GM21423 (cell line): ENCODE results near the gene PCCA.
"Not testable (repeated sequence)": the region's sequence is repeated elsewhere in the genome, so short reads cannot be mapped to it uniquely, and the experiment has no call there.

Experiments used
- ATAC-seq: cut with Tn5 transposase; IDR thresholded peaks from one replicate; pipeline ENCODE4 v1.9.1; 2021; ENCODE audit warnings: mild to moderate bottlenecking, moderate library complexity; ENCODE audit not compliant: unreplicated experiment

Gene PCCA

GRCh38 chr13:100138859-100139491, 50.1 kb downstream of the PCCA start:
- ATAC-seq: no peak

DNA sequence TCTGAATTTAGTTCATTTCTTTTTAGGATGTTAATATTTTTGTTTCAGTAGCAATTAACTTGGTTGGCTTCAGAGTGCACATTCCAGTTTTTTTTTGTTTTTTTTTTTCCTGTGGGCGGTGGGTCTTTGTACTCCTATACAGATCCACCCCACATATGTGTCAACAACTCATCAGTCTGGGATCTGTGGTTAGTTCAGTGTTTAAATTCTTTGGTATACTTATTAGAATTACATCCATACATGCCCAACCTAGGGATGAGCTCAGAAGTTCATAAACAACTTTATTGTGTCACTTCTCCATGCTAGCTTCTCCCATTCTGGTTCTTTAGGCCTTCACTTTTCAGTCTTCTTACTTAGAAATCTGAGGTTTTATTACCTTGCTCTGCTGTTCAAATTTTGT, 50.9 kb downstream of the PCCA start:
- ATAC-seq: no peak

- ATAC-seq: no peak
Measured at GRCh38 chr13:100140441-100140840, 51.5 kb downstream of the PCCA start.

DNA sequence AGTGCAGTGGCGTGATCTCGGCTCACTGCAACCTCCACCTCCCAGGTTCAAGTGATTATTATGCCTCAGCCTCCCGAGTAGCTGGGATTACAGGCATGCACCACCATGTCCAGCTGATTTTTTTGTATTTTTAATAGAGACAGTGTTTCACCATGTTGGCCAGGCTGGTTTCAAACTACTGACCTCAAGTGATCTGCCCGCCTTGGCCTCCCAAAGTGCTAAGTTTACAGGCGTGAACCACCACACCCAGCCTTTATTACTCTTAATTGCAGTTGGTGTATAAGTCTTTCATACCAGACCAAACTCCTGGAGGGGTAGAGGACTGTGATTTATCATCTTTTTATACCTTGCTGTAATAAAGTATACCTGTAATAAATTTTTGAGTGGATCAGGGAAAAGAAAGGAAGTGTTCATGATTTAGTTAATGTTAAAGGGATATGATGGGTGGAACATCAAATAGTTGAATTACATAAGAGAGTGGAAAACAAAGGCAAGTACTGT, 52.6 kb downstream of the PCCA start:
- ATAC-seq: not testable (repeated sequence)

DNA sequence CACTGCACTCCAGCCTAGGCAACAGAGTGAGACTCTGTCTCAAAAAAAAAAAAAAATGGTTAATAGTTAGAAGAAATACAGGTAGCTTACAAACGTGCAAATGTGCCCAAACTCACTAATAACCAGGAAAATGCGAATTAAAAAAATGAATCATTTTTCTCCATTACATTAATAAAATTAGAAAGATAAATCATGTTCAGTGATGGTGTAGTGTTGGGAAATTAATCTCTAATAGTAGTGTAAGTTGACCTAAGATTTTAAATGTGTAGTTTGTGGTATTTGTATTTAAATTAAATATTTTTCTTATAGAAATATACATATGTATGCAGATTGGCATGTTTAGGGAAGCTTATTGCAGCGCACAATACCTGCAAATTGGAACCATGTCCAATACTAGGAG, 57.6 kb downstream of the PCCA start:
- ATAC-seq: no peak

DNA sequence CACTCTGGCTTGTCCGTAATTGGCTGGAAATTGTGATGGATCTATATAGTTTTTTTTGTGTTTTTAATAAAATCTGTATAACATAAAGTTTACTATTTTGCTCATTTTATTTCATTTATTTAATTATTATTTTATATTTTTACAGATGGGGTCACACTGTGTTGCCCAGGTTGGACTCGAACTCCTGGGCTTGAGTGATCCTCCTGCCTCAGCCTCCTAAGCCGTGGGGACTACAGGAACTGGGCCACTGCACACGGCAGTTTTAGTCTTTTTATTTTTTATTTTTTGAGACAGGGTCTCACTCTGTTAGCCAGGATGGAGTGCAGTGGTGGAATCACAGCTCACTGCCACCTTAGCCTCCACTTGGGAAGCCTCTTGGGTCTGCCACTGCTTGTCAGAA, 58.9 kb downstream of the PCCA start:
- no peak for ATAC-seq

GRCh38 chr13:100148422-100148821, 59.5 kb downstream of the PCCA start:
- no peak for ATAC-seq

GRCh38 chr13:100149389-100149788, 60.5 kb downstream of the PCCA start:
- no peak for ATAC-seq

GRCh38 chr13:100150711-100151110, 61.8 kb downstream of the PCCA start:
- ATAC-seq: not testable (repeated sequence)

DNA sequence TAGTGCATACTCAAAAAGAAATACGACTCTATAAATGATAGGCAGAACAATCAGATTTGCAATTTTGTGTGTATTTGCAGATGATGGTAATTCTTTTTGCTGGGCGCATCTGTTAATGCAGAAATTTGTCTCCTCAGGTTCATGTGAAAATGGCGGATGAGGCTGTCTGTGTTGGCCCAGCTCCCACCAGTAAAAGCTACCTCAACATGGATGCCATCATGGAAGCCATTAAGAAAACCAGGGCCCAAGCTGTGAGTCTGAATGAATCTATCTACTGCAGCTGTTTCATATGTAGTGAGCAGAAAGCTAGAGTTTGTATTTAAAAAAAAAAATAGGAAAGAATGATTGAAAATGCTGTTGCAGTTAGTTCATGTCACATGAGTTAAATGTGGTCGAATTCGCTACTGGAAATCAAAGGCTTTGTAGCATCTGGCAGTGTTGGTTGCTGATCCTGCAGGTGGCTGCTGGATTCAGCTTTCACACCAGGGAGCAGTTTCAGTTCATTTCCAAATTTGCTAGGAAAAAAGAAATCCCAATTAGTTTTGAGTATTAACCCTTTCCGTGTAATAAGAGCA, 66.0 kb downstream of the PCCA start:
- ATAC-seq: no peak

- ATAC-seq: no peak
Measured at GRCh38 chr13:100156788-100157187, 67.9 kb downstream of the PCCA start.

DNA sequence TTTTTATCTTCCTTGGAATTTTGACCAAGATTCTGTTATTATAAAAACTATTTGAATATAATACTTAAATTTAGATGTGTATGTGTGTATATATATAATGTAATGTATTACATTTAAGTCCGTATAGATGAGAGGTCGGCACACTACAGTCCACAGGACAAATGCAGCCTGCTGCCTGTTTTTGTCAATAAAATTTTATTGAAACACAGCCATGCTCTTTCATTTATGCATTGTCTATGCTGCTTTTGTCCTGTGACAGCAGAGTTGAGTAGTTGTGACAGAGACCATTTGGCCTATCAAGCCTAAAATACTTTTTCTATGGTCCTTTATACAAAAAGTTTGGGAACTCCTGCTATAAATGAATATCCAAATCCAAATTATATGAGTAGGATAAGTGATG, 69.7 kb downstream of the PCCA start:
- no peak for ATAC-seq

- ATAC-seq: no peak
Measured at GRCh38 chr13:100159584-100159983, 70.7 kb downstream of the PCCA start.

DNA sequence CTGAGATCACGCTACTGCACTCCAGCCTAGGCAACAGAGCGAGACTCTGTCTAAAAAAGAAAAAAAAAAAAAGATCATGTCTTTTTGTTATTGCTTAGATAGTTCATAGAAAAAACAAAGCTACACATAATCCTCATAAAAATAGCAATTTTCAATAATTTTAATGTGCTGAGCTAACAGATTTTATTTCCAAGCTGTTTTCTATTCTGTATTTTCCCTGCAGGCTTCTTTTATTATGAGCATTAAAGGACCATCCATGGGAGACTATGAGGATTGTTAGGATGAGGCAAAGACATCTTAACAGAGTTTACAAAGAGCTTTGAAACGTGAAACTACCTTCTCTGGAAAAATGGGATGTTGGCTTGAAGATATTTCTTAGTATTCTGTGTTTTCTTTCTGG, 71.6 kb downstream of the PCCA start:
- no peak for ATAC-seq

DNA sequence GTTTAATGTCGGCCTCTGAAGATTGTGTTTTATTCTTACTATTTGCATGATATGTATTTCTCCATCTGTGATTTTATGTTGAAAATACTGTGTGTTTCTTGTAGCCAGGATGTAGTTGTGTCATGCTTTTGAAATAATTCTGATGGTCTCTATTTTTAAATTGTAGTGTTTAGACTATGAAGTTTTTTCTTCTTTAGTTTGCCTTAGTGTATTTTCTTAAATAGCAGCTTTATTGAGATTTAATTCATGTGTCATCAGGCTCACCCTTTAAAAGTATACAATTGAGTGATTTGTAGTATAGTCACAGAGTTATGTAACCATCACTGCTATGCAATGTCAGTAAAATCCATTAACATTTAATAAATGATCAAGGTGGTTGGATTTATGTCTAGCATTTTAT, 74.5 kb downstream of the PCCA start:
- no peak for ATAC-seq

- no peak for ATAC-seq
Measured at GRCh38 chr13:100173203-100173602, 84.3 kb downstream of the PCCA start.

- not testable (repeated sequence) for ATAC-seq
Measured at GRCh38 chr13:100174455-100174854, 85.6 kb downstream of the PCCA start.

DNA sequence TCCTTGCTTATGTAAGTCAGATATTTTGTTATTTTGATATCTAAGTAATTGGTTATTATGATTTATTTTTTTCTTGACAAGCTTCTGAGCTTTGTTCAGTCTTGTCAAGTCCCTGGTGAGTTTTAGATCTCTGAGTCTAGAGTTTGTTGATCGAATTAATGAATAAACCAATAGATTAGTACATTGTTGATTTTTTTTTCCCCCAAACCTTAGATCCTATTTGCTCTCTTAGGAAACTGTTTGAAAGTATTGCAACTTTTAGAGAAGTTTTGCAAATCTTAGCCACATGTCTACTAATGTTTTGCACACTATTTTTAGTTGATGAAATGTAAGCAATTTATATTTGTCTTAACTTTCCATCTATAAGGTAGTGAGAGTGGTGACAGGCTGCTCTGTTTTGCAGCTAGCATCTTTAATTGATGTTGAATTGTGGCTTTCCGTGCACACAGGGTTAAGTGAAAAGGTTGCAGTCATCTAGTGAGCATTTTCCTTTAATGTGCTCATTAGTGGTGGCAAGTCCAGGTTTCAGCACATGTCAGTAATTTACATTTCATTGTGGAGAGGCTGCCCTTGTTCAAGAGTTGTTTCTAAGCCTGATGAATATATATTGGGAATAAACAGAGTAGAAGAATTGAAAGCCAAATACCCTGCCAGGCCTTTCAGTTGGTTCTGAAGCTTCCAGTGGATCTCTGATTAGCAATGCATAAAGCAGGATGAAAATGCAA, 86.3 kb downstream of the PCCA start:
- ATAC-seq: no peak

DNA sequence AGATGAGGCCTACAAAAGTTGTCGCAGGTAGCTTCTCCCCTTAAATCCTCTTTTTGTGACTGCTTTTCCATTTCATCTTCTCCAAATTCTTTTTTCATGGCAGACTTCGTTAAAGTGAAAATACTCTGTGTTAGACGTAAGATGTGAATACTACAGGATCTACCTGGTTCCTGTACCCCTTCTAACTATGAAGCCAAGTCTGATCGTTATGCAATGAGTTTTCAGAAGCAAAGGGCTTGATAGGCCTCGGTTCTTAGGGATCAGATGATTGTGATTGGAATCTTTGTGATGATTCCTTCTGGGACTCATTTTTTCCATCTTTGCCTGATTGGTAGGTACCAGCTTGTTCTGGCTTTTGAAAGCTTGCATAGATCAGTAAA, 86.9 kb downstream of the PCCA start:
- no peak for ATAC-seq

GRCh38 chr13:100176801-100177400, 88.0 kb downstream of the PCCA start:
- no peak for ATAC-seq

- ATAC-seq: no peak
Measured at GRCh38 chr13:100178309-100178708, 89.4 kb downstream of the PCCA start.

GRCh38 chr13:100179276-100179675, 90.4 kb downstream of the PCCA start:
- ATAC-seq: no peak
